CD4-positive, alpha-beta T cell treated with Interleukin-21 for 1 hour (primary cell): Measurements from ENCODE around the gene PIGU.
"Not testable (repeated sequence)": the region's sequence is repeated elsewhere in the genome, so short reads cannot be mapped to it uniquely, and the experiment has no call there.

Experiments
- DNase-seq: peaks from one replicate; pipeline ENCODE4 v3.0.0-alpha.2; 2020

The PIGU gene

GRCh38 chr20:34661811-34662210 lies 15.1 kb downstream of the PIGU start:
- DNase-seq: not testable (repeated sequence)

GRCh38 chr20:34658654-34659053 lies 18.2 kb downstream of the PIGU start:
- not testable (repeated sequence) for DNase-seq

GRCh38 chr20:34654207-34654744 lies 22.6 kb downstream of the PIGU start:
- no peak for DNase-seq

GRCh38 chr20:34651200-34651599 lies 25.7 kb downstream of the PIGU start:
- no peak for DNase-seq

- no peak for DNase-seq
These were observed 29.2 kb downstream of the PIGU start for GRCh38 chr20:34647737-34648136.

GRCh38 chr20:34644951-34645350 lies 31.9 kb downstream of the PIGU start:
- no peak for DNase-seq

GRCh38 chr20:34644345-34644744 lies 32.5 kb downstream of the PIGU start:
- DNase-seq: no peak

- no peak for DNase-seq
These were observed 33.0 kb downstream of the PIGU start for GRCh38 chr20:34643928-34644327.

- no peak for DNase-seq
These were observed 34.9 kb downstream of the PIGU start for GRCh38 chr20:34642009-34642408.

GRCh38 chr20:34639755-34640222 lies 37.1 kb downstream of the PIGU start:
- no peak for DNase-seq

GRCh38 chr20:34638532-34638931 lies 38.4 kb downstream of the PIGU start:
- no peak for DNase-seq

GRCh38 chr20:34638039-34638292 lies 38.9 kb downstream of the PIGU start:
- DNase-seq: no peak

GRCh38 chr20:34637245-34638038 lies 39.5 kb downstream of the PIGU start:
- no peak for DNase-seq

- no peak for DNase-seq
These were observed 40.2 kb downstream of the PIGU start for GRCh38 chr20:34636648-34637047.

GRCh38 chr20:34634392-34634791 lies 42.5 kb downstream of the PIGU start:
- DNase-seq: no peak

- DNase-seq: no peak
These were observed 43.9 kb downstream of the PIGU start for GRCh38 chr20:34632870-34633452.

GRCh38 chr20:34629904-34630303 lies 47.0 kb downstream of the PIGU start:
- DNase-seq: no peak

GRCh38 chr20:34629342-34629741 lies 47.5 kb downstream of the PIGU start:
- DNase-seq: no peak

GRCh38 chr20:34628026-34628425 lies 48.9 kb downstream of the PIGU start:
- no peak for DNase-seq

- no peak for DNase-seq
These were observed 49.4 kb downstream of the PIGU start for GRCh38 chr20:34627458-34627857.

GRCh38 chr20:34626992-34627391 lies 49.9 kb downstream of the PIGU start:
- no peak for DNase-seq

- no peak for DNase-seq
These were observed 52.3 kb downstream of the PIGU start for GRCh38 chr20:34624629-34625028.

- no peak for DNase-seq
These were observed 54.0 kb downstream of the PIGU start for GRCh38 chr20:34622821-34623451.
